PC-9 (cell line): Measurements from ENCODE around the gene CFAP46. TPM values are rescaled to one million over a fixed set of nuclear protein-coding genes. Genes with fewer than 3 reads are reported as not detected.

Experiments
- BruUV-seq: library from RNA; stranded (reverse); fragments of 400-500 nt; replicated peaks from 2 replicates; lab custom pipeline; 2021; lab: Mats Ljungman, UMichigan
- CTCF ChIA-PET: fragments of 300-600 bp; sonication (Branson Sonifier 250); formaldehyde crosslinking; loops from one replicate; lab custom pipeline; 2022; ENCODE audit warnings: antibody characterized with exemption; lab: Charles Lee
- POLR2A ChIA-PET: fragments of 300-600 bp; sonication (Branson Sonifier 250); formaldehyde crosslinking; loops from one replicate; lab custom pipeline; 2022; ENCODE audit warnings: antibody characterized with exemption; ENCODE audit not compliant: unreplicated experiment; lab: Charles Lee
- DNase-seq, 2 experiments: peaks; one replicate each; pipeline versions ENCODE4 v3.0.0 to v3.0.0-alpha.2; 2015 to 2022; ENCODE audit warnings: mixed read lengths in 1 of 2
- H2AFZ ChIP-seq: fragments of 200-600 bp; sonication (generic); 2 replicates; pipeline ENCODE4 v1.8.1; 2017; ENCODE audit warnings: antibody characterized with exemption
- H3F3A ChIP-seq: fragments of 200-600 bp; sonication (generic); 2 replicates; pipeline ENCODE4 v1.8.1; 2017; ENCODE audit warnings: antibody characterized with exemption, mild to moderate bottlenecking, low read depth; ENCODE audit not compliant: insufficient read depth
- H3K27ac ChIP-seq: fragments of 200-600 bp; sonication (generic); 2 replicates; pipeline ENCODE4 v1.6.1; 2016; ENCODE audit warnings: mixed run types
- H3K27me3 ChIP-seq: fragments of 200-600 bp; sonication (generic); 2 replicates; pipeline ENCODE4 v1.6.1; 2016; ENCODE audit warnings: low read depth, mixed run types; ENCODE audit not compliant: insufficient read depth
- H3K36me3 ChIP-seq: fragments of 200-600 bp; sonication (generic); 2 replicates; pipeline ENCODE4 v1.6.1; 2016; ENCODE audit warnings: low read depth, mixed run types
- H3K4me1 ChIP-seq: fragments of 200-600 bp; sonication (generic); replicated peaks from 2 replicates; pipeline ENCODE4 v1.6.1; 2016; ENCODE audit warnings: mixed run types; ENCODE audit not compliant: insufficient read depth
- H3K4me2 ChIP-seq: fragments of 200-600 bp; sonication (generic); 2 replicates; pipeline ENCODE4 v1.6.1; 2017; ENCODE audit warnings: mixed run types
- H3K4me3 ChIP-seq: fragments of 200-600 bp; sonication (generic); 2 replicates; pipeline ENCODE4 v1.6.1; 2016; ENCODE audit warnings: mixed run types
- H3K79me2 ChIP-seq: fragments of 200-600 bp; sonication (generic); 2 replicates; pipeline ENCODE4 v1.6.1; 2017; ENCODE audit warnings: low read depth, mixed run types
- H3K9me2 ChIP-seq: fragments of 200-600 bp; sonication (generic); 2 replicates; pipeline ENCODE4 v1.8.1; 2017; ENCODE audit warnings: mild to moderate bottlenecking; ENCODE audit not compliant: insufficient read depth
- H3K9me3 ChIP-seq: fragments of 200-600 bp; sonication (generic); 2 replicates; pipeline ENCODE4 v1.8.1; 2016; ENCODE audit warnings: low read depth; ENCODE audit not compliant: insufficient read depth
- H4K20me1 ChIP-seq: fragments of 200-600 bp; sonication (generic); 2 replicates; pipeline ENCODE4 v1.8.1; 2017; ENCODE audit not compliant: insufficient read depth
- CTCF ChIP-seq: fragments of 200-600 bp; sonication (generic); conservative IDR thresholded peaks from 2 replicates; pipeline ENCODE4 v1.6.1; 2017; ENCODE audit warnings: mixed run types, antibody characterized with exemption, mild to moderate bottlenecking, moderate library complexity
- EZH2 ChIP-seq: fragments of 200-600 bp; sonication (generic); IDR thresholded peaks from 2 replicates; pipeline ENCODE4 v1.8.0; 2017; ENCODE audit warnings: antibody characterized with exemption, low read depth
- intact Hi-C: fragments of 100-400 bp; cut with micrococcal nuclease; formaldehyde crosslinking; loops from one replicate; pipeline ENCODE4 v1.10.0; 2022; ENCODE audit not compliant: unreplicated experiment
- total RNA-seq: library from RNA; stranded (reverse); gene quantifications from 2 replicates; pipeline ENCODE4 v1.2.3, GENCODE V29; 2021

The CFAP46 gene
- total RNA-seq, 1 experiment from 2014 or later: not detected

DNA sequence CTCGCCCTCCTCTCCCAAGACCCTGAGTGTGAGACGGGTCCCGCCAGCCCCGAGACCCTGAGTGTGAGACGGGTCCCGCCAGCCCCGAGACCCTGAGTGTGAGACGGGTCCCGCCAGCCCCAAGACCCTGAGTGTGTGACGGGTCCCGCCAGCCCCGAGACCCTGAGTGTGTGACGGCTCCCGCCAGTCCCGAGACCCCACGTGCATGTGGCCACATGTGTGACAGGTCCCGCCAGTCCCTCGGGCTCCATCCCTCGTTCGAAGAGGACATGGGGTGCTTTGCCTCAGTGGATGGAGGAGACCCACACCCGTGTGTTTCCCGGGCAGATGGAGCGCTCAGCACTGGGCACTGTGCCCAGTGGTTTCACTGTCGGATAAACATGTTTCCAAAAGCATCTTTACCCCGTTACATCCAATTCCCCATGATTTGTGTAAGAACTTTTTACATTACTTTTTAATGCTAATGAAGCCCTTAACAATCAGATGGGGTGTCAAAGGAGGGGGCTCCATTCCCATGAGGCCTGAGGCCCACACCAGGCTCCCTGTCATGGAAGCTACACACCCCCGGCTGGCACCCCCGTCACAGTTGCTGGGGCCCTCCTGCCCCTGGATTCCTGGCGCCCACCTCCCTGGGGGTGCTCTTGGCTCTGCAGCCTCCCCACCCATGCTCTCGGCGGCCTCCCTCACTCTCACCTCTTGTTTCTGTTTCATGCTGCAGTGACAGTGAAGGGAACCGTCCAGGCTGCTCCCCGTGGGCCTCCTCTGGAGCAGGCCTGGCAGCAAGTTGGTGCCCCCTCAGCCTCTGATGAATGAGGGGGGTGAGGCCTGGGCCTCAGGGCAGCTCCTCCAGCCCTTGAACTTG is 48.5 kb upstream of the CFAP46 start:
- POLR2A ChIA-PET: no interaction called here
- Histone ChIP-seq H3K4me3 (no peak overlapping the region), H4K20me1 (no peaks in the 10 kb centered on the region), H3K4me1 (no peaks in the 10 kb centered on the region), H3K9me3 (no peaks in the 10 kb centered on the region), H2AFZ (no peak overlapping the region), H3K9me2 (no peaks in the 10 kb centered on the region), H3K27ac (no peak overlapping the region), H3K36me3 (no peaks in the 10 kb centered on the region), H3K4me2 (no peak overlapping the region), H3F3A (no peaks in the 10 kb centered on the region), H3K27me3 (peaks cover 71% of the 10 kb centered on the region), H3K79me2 (no peaks in the 10 kb centered on the region)
- intact Hi-C loops: no loop called here
- CTCF ChIA-PET: no interaction called here
- DNase-seq: no peak
- no TSS peak for BruUV-seq
- TF ChIP-seq EZH2 (no peak), CTCF (no peak)

DNA sequence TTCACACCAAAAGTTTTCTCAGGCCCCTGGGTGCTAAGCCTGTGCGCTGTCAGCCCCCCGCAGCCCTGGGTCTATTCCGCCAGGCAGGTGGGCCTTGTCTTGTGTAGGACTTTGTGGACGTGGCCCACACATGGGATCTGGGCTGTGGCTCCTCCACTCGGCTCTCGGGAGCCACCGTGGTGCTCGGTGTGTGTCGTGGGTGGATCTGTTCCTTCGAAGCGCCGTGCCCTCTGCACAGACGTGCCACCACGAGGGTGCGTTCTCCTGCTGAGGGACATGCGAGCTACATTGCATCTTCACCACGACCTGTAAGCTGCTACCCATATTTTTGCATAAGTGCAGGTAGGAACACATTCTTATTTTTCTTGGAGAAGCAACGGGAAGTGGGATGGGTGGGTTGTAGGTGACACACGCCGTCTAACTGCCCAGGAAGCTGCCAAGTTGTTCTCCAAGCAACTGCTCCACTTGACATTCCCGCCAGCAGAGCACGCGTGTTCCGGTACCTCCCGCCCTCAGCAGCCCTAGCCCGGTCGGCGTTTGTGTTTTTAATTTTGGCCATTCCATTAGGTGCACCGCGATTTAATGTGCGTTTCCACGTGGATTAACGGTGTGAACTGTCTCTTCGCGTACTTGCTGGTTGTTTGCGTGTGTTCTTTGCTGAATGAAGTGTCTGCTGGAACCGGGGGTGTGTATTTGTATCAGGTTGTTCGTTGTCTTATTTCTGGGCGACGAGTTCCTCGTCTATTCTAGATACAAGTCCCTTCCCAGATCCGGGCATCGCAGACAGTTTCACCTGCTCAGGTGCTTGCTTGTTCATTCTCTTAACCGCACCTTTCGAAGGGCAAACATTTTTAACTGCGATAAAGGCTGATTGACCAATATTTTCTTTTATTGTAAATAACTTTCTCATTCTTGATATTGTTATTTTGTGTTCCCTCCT is 47.4 kb upstream of the CFAP46 start:
- H3K36me3 ChIP-seq: no peaks in the 10 kb centered on the region
- H3K27ac ChIP-seq: no peak overlapping the region
- H4K20me1 ChIP-seq: no peaks in the 10 kb centered on the region
- ChIA-PET POLR2A (no interaction called here), CTCF (no interaction called here)
- H3K4me3 ChIP-seq: no peak overlapping the region
- intact Hi-C loops: no loop called here
- no peaks in the 10 kb centered on the region for H3F3A ChIP-seq
- H2AFZ ChIP-seq: no peak overlapping the region
- no peak for DNase-seq
- H3K9me3 ChIP-seq: no peaks in the 10 kb centered on the region
- no peaks in the 10 kb centered on the region for H3K9me2 ChIP-seq
- no TSS peak for BruUV-seq
- no peaks in the 10 kb centered on the region for H3K4me1 ChIP-seq
- H3K4me2 ChIP-seq: no peak overlapping the region
- no peaks in the 10 kb centered on the region for H3K79me2 ChIP-seq
- TF ChIP-seq EZH2: no peak
- no peak for TF ChIP-seq CTCF
- peaks cover 65% of the 10 kb centered on the region for H3K27me3 ChIP-seq

- Histone ChIP-seq H3K4me2 (no peak overlapping the region), H2AFZ (no peak overlapping the region), H3K27me3 (peaks cover 64% of the 10 kb centered on the region), H3F3A (no peaks in the 10 kb centered on the region), H3K79me2 (no peaks in the 10 kb centered on the region), H3K9me2 (no peaks in the 10 kb centered on the region), H3K4me3 (no peak overlapping the region), H3K4me1 (no peaks in the 10 kb centered on the region), H3K36me3 (no peaks in the 10 kb centered on the region), H3K27ac (no peak overlapping the region), H4K20me1 (no peaks in the 10 kb centered on the region), H3K9me3 (no peaks in the 10 kb centered on the region)
- no peak for DNase-seq
- TF ChIP-seq EZH2: no peak
- no peak for TF ChIP-seq CTCF
- ChIA-PET CTCF (no interaction called here), POLR2A (no interaction called here)
- BruUV-seq: no TSS peak
- intact Hi-C loops: no loop called here
Observed at GRCh38 chr10:132988988-132989387, 46.6 kb upstream of the CFAP46 start.
